Transverse colon (tissue), 4 donors: ENCODE data around the gene PDXP.

Experiments
- CTCF ChIP-seq, 5 experiments: fragments of 200-600 bp in 3 of 5; fragments of 450-650 bp in 2 of 5; sonication (generic) in 3 of 5; IDR thresholded peaks; 1 replicate in 2 of 5; 2 replicates in 3 of 5; pipeline ENCODE4 v1.5.1; 2016 to 2017; ENCODE audit warnings: antibody characterized with exemption in 5 of 5, inconsistent platforms in 3 of 5, mild to moderate bottlenecking in 2 of 5, moderate library complexity in 1 of 5
- POLR2A ChIP-seq: fragments of 450-650 bp; IDR thresholded peaks from one replicate; pipeline ENCODE4 v1.6.1; 2016; ENCODE audit warnings: antibody characterized with exemption, mild to moderate bottlenecking, moderate library complexity
- POLR2AphosphoS5 ChIP-seq, 3 donors: sonication (generic); formaldehyde crosslinking; IDR thresholded peaks; one replicate each; pipeline ENCODE4 v1.6.1; 2016; ENCODE audit warnings: antibody characterized with exemption in 3 of 3

DNA sequence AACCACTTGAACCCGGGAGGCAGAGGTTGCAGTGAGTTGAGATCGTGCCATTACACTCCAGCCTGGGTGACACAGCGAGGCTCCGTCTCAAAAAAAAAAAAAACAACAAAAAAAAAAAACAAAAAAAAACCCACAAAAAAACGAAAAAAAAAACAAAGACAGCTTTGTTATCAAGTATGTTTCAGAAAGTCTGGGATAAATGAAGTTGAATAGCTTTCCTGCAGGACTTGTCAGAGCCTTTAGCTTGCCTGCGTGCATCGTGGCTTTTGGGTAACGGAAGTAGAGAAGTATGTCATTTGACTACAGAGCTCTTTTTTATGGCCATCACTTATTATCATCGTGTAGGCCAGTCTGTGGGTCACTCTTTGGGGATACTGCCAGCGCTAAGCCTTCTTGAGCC, 53.0 kb downstream of the PDXP start:
- TF ChIP-seq CTCF (IDR thresholded peaks at IDR 0.05) (no peak), POLR2A (no peak), POLR2AphosphoS5 (IDR thresholded peaks at IDR 0.05) (no peak)
